ENCODE data around the gene KCNMB2.
A peak's percentile ranks its signal among the peaks of the same experiment; 100 is the strongest.
"Not testable (repeated sequence)": the region's sequence is repeated elsewhere in the genome, so short reads cannot be mapped to it uniquely, and the experiment has no call there.

The KCNMB2 gene

GRCh38 chr3:178823591-178824246, 287.5 kb downstream of the KCNMB2 start:
- peak; percentile 24 for DNase-seq

GRCh38 chr3:178826435-178827123, 290.3 kb downstream of the KCNMB2 start:
- DNase-seq: no peak

DNA sequence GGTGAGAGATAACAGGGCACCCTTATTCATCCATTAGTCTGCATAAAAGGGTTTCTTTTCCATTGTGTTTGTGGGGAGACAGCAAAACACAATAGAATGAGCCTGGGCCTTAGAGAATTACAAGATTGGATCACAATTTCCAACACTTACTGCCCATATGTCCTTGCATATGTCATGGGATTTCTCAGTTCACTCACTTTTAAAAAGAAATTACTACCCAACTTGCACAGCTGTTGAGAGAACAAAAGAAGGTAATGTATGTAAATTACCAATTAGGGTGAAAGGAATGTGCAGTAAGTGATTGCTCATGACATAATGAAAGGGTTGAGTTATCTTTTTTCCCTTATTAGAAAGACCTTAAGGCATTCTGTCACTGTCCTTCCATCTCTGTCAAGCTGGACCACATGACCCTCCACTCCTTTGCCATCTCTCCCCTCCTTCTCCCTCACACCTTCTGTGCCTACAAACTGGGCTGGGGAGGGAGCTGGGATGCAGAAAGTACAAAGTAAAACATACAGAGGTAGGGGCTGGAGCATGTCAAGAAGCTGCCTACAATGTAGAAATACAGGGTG, 291.1 kb downstream of the KCNMB2 start:
- DNase-seq: no peak

GRCh38 chr3:178833695-178834094, 297.5 kb downstream of the KCNMB2 start:
- no peak for DNase-seq

DNA sequence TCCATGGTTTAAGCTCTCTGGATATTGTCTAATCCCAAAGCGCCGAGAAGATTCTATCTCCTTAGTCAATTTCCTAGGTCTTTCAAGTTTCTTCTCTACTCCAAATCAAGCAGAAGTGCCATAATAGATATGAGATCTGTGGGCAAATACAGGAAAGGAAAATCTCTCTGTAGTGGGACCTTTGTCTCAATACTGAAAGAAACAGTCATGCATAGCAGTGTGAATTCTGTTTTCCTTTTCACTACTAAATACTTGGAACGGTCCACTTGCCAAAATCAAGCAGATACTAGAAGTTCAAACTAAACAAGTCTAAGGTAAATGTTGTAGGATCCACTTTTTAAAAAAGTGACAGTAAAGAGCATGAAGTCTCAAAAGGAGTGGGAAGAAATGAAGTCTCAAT, 298.8 kb downstream of the KCNMB2 start:
- DNase-seq: no peak

- DNase-seq: no peak
Measured at GRCh38 chr3:178837512-178837911, 301.3 kb downstream of the KCNMB2 start.

GRCh38 chr3:178840586-178840985, 304.4 kb downstream of the KCNMB2 start:
- DNase-seq: no peak

- no peak for DNase-seq
Measured at GRCh38 chr3:178841011-178841410, 304.8 kb downstream of the KCNMB2 start.

DNA sequence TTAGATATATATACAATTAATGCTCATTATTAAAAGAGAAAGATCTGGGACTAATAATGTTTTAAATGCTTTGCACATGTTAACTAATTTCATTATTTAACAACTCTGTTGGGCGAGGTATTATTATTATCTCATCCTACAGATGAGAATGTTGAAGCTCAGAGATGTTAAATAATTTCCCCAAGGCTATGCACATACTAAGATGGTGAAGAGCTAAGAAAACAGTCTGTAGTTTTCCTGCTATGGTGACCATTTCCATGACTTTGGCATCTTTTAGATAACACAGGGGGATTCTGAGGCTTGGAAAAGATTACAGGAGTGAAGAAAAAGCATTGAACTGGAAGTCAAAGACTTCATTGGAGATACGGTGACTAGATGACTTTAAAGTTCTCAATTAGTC, 308.7 kb downstream of the KCNMB2 start:
- no peak for DNase-seq

GRCh38 chr3:178845420-178846118, 309.3 kb downstream of the KCNMB2 start:
- DNase-seq: no peak

GRCh38 chr3:178847190-178847589, 311.0 kb downstream of the KCNMB2 start:
- DNase-seq: no peak

GRCh38 chr3:178849199-178849910, 313.1 kb downstream of the KCNMB2 start:
- DNase-seq: peak; percentile 33

DNA sequence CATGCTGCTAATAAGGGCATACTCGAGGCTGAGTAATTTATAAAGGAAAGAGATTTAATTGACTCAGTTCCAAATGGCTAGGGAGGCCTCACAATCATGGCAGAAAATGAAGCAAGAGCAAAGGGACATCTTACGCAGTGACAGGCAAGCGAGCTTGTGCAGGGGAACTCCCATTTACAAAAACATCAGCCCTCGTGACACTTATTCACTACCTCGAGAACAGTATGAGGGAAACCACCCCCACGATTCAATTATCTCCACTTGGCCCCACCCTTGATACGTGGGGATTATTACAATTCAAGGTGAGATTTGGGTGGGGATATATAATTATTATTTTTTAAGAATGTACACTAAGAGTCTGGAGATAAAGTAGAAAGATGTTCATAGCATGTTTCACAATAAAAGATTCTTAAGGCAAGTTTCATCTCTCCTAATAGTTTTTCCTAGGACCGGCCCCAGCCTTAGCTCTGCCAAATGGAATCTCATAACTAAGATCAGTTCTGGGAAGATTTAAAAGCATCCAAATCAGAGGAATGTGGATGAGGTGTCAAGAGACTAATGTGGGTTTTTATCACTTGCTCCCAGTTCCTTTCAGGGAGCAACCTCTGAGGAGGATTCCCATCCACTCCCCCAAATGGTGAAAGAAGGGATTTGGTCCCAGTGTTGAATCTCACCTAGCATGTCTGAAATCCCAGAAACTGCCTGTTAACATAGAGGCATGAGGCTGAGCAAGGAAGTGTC, 314.4 kb downstream of the KCNMB2 start:
- no peak for DNase-seq

DNA sequence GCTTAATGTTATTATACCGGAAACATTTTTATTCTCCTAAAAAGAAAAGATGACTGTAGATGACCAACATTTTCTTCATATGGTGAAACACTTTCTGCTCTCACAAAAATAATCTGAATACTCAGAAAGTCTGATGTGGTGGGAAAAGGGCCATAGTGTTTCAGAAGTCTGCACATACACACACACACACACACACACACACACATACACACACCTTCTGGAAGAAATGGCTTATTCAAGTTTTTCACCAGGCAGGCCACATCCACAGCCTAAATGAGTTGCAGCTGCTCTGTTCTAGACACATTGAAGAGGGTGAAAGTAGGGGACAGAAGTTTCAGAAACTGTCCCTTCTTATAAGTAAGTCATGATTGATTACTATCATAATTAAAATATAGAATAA, 315.3 kb downstream of the KCNMB2 start:
- no peak for DNase-seq

DNA sequence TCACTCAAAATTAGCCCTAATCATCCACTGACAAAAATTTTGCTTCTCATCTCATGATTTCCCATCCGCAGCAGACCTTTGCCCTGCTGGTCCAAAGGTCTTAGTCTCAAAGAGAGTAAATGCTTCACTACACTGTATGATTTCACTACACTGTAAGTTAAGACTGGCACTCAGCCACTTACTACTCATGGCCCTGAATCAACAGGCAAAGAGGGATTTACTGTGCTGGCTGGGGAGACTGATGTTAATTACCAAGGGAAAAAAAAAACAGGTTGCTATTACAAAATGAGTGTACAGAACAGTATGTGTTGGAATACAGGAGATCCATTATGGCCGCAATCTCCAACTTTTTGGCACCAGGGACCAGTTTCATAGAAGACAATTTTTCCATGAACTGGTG, 320.6 kb downstream of the KCNMB2 start:
- DNase-seq: no peak

DNA sequence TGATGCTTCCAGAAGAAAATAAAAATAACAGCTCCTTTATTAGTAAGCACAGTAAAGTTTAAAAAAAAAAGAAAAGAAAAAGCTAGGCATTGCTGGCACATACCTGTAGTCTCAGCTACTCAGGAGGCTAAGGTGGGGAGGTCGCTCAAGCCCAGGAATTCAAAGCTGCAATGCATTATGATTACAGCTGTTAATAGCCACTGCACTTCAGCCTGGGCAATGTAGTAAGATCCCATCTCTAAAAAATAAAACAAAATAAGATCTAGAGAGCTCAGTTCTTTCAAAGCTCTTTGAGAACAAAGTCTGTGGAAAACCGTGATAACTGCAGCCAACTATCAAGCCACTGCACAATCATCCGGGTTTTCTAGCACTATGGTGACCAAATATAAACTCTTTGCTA, 323.1 kb downstream of the KCNMB2 start:
- DNase-seq: no peak

- DNase-seq: not testable (repeated sequence)
Measured at GRCh38 chr3:178859900-178860436, 323.7 kb downstream of the KCNMB2 start.

DNA sequence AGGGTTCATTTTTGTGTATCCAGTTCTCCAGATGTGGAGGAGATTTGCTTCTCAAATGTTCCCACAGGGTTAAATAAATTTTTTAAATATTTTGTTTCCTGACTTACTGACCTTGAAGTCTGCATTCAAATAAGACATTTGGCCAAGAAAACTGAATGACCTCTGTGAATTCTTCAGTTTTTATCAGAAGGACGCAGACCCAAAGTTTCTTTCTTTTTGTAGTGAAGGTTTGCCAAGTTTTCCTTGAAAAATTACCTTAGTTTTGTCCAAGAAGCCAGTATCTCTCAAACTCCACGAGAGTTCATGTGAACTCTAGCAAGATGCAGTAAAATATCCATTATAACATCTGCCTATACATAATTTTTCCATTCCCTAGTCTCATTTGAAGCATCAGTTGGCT, 332.4 kb downstream of the KCNMB2 start:
- no peak for DNase-seq

- no peak for DNase-seq
Measured at GRCh38 chr3:178870085-178870484, 333.8 kb downstream of the KCNMB2 start.

DNA sequence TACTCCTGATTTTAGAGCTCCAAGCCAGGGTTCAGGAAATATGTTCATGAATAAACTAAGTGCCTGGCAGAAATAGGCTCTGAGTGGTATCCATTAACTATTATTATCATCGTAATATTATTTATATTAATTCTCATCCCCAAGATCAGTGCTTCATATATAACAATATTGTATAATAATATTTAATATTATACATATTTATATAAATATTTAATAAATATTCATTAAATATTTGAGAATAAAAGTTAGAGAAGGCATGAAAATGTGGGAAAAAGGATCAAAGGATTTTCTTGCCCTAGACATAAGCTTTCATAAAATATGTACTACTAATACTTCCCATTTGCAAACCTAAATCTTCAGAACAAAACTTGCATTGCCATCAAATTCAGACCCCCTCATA, 338.9 kb downstream of the KCNMB2 start:
- no peak for DNase-seq

GRCh38 chr3:178875836-178876235, 339.6 kb downstream of the KCNMB2 start:
- no peak for DNase-seq

GRCh38 chr3:178880274-178880673, 344.0 kb downstream of the KCNMB2 start:
- peak; percentile 22 for DNase-seq

Data from NCI-H146 (cell line).